ENCODE measurements around the gene TNN.

Gene TNN

DNA sequence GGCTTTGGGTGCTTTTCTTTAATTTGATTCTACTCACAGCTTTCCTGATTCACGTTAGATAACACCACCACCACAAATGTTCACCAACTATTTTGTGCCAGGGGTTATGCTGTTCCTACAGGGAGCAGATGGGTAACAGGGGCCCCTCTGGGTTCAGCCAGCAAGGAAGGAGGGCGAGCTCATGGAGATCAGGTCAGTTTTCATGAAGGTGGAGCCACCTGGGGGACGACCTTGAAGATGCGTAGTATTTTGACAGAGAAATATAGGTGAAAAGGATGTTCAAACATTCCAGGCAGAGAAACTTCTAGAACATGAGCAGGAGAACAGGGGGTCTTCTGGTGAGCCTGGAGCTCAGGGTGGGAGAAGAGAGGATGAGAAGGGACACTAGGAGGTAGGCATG lies 96.1 kb downstream of the TNN start:
- in situ Hi-C loops (cut with MboI; ENCODE audit: low sequenced_read_pairs, unreplicated experiment) = no loop called here
- TF ChIP-seq, protein P1, sequence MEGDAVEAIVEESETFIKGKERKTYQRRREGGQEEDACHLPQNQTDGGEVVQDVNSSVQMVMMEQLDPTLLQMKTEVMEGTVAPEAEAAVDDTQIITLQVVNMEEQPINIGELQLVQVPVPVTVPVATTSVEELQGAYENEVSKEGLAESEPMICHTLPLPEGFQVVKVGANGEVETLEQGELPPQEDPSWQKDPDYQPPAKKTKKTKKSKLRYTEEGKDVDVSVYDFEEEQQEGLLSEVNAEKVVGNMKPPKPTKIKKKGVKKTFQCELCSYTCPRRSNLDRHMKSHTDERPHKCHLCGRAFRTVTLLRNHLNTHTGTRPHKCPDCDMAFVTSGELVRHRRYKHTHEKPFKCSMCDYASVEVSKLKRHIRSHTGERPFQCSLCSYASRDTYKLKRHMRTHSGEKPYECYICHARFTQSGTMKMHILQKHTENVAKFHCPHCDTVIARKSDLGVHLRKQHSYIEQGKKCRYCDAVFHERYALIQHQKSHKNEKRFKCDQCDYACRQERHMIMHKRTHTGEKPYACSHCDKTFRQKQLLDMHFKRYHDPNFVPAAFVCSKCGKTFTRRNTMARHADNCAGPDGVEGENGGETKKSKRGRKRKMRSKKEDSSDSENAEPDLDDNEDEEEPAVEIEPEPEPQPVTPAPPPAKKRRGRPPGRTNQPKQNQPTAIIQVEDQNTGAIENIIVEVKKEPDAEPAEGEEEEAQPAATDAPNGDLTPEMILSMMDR (IDR thresholded peaks at IDR 0.05; ENCODE audit: borderline replicate concordance, control extremely low read depth, extremely low read depth, insufficient read depth, missing control alignments) = no peak

DNA sequence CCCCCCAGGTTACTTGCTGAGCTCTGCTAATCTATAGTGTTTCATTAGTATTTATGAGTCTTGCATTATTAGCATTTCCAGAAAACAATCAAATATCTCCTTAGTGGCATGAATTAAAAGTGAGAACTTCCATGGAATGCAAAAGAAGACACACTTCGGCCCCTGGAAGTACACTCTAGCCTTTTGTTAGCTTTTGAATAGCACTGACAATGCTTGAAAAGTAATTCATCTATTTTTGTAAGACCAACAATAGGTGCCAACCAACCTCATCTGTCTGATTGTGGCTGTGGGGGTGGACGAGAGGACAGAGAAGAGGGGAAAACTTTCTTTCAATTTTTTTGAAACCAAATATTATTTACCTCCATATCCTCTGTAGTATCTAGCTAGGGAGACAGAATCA lies 97.1 kb downstream of the TNN start:
- no peak for DNase-seq (ENCODE audit: low spot score)
- TF ChIP-seq, protein P1 (IDR thresholded peaks at IDR 0.05; ENCODE audit: borderline replicate concordance, control extremely low read depth, extremely low read depth, insufficient read depth, missing control alignments) = no peak
- in situ Hi-C loops (cut with MboI; ENCODE audit: low sequenced_read_pairs, unreplicated experiment) = no loop called here

More for the DNA sequence above, 96.1 kb downstream of the TNN start:
- DNase-seq (ENCODE audit: low spot score) = no peak

DNA sequence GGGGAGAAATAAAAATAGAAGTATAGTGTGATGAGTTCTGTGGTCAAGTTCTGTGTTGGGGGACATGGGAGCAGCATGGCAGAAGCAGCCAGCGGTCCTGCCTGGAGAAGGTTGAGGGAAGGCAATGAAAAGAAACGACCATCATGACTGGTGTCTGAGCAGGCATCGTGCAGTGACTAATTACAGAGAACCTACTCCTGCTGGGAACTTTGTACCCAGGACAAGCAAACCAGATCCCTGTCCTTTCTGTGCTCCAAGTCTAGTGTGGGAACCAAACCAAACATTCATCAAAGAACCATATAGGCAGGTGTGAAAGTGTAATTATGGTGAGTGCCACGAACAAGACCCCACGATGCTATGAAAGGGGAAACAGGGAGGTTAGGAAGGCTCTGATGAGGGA lies 99.1 kb downstream of the TNN start:
- in situ Hi-C loops (cut with MboI; ENCODE audit: low sequenced_read_pairs, unreplicated experiment) = no loop called here

DNA sequence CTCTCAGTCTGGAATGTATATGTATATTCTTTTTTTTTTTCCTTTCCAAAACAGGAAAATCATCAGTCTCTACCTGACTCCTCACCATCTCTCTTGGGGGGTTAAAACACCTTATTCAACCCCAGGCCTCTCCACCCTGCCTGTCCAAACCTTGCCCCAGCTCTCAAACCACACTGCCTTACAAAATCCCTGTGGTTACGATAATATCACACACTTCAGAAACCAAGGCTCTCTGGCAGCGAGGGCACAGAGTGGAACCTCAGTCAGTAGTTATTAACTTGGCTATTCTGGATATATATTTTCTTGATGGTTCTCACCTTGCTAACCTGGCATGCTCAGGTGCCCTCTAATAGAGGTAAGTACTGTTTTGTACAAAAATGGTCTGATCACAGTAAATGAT lies 100.2 kb downstream of the TNN start:
- DNase-seq (ENCODE audit: low spot score) = no peak
- TF ChIP-seq, protein P1 (IDR thresholded peaks at IDR 0.05; ENCODE audit: borderline replicate concordance, control extremely low read depth, extremely low read depth, insufficient read depth, missing control alignments) = no peak
- in situ Hi-C loops (cut with MboI; ENCODE audit: low sequenced_read_pairs, unreplicated experiment) = no loop called here

More for the DNA sequence above, 99.1 kb downstream of the TNN start:
- no peak for DNase-seq (ENCODE audit: low spot score)
- TF ChIP-seq, protein P1 (IDR thresholded peaks at IDR 0.05; ENCODE audit: borderline replicate concordance, control extremely low read depth, extremely low read depth, insufficient read depth, missing control alignments) = no peak

DNA sequence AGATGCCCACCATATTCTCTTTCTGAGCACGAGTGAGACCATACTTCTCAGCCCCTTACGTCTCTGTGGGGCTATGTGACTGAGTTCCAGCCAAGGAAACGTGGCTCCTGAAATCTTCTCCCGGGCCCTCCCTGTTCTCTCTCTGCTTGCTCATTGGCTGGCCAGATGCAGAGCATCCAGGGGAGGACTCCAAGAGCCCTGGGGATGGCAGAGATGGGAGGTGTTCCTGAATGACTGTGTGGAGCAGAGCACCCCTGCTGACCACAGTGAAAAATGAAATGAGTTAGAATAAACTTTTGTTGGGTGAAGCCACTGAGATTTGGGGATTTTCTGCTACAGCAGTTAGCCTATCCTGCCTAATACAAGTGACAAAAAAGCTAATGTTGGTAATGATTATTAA lies 101.1 kb downstream of the TNN start:
- TF ChIP-seq, protein P1 (IDR thresholded peaks at IDR 0.05; ENCODE audit: borderline replicate concordance, control extremely low read depth, extremely low read depth, insufficient read depth, missing control alignments) = no peak
- in situ Hi-C loops (cut with MboI; ENCODE audit: low sequenced_read_pairs, unreplicated experiment) = no loop called here
- no peak for DNase-seq (ENCODE audit: low spot score)

DNA sequence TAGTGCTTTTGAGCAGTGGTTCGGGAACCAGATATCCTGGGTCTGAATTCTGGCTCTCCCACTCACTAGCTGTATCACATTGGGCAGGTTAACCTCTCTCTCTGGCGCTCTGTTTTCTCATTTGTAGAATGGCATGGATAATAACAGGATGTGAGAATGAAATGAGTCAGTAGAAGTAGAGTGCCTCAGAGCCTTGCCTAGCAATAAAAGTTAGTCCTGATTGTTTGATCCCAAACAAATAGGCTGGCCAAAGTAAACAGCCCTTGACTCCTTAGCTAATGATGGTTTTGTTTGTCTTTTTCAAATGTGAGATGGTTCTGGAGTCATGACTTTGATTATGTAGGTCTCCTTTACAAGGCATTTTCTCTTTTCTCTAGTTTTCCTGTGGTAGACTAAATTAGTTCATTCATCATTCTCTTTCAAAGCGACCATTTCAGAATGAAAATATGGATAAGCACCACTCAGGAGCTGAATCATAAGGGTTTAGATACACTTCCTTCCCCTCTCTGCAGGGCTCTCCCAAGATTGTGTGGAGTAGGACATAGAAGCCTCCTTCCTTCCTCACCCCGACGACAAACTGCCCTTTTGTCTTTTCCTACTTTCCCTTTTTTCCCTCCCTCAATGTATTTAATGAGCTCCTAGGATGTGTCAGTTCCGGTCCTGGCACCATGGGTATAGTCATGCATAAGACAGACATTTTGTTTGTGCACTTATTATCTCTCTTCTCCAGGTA lies 101.8 kb downstream of the TNN start:
- in situ Hi-C loops (cut with MboI; ENCODE audit: low sequenced_read_pairs, unreplicated experiment) = no loop called here
- no peak for DNase-seq (ENCODE audit: low spot score)
- TF ChIP-seq, protein P1 (IDR thresholded peaks at IDR 0.05; ENCODE audit: borderline replicate concordance, control extremely low read depth, extremely low read depth, insufficient read depth, missing control alignments) = no peak
